ENCODE data around the gene EPHA8.

The EPHA8 gene

DNA sequence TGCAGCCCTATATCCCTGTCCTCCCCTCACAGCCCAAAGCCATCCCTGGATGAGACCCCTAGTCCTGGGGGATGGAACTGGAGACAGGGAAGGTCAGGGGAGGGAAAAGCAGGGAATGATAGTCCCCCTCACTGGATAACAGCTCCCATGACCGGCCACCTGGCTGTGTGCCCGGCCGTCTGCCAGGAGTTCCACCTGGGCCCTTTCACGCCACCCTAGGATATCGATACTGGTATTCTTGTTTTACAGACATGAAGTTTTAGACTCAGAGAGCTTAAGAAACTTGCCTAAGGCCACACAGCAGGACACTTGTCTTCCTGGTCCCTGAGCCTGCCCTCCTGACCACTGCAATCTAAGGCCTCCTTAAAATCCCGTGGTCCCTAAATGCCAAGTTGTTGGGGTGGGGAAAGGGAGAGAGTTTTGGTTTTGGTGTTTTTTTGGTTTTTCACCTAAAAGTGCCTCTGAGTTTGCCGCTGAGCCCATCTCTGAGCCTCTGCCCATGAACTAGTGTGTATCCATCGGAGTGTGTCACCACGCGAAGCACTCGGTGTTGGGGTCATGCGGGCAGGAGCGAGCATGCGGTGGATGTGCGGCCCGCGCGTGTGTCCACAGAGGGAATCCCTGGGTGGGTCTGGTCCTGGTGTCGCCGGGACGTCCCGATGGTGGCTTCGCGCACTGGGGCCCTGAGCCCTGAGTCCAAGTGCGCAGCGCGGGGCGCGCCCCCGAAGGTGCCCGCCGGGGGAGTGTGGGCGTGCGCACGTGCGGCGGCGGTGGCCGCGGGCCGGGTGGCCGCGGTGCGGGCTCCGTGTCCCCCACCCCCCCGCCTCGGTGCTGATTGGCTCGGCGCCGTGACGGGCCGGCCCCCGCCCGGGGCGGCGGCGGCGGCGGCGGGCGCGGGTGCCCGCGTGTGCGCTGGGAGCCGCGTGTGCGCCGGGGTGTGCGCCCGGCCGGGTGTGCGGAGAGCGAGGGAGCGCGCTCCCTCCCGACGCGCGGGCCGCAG lies at the start of gene EPHA8:
Gene EPHA8, plus strand, starts transcription at position 906 of the 1,000 bp plus-strand sequence. CDS start 147 bp downstream, outside the sequence.
- no peak for DNase-seq

DNA sequence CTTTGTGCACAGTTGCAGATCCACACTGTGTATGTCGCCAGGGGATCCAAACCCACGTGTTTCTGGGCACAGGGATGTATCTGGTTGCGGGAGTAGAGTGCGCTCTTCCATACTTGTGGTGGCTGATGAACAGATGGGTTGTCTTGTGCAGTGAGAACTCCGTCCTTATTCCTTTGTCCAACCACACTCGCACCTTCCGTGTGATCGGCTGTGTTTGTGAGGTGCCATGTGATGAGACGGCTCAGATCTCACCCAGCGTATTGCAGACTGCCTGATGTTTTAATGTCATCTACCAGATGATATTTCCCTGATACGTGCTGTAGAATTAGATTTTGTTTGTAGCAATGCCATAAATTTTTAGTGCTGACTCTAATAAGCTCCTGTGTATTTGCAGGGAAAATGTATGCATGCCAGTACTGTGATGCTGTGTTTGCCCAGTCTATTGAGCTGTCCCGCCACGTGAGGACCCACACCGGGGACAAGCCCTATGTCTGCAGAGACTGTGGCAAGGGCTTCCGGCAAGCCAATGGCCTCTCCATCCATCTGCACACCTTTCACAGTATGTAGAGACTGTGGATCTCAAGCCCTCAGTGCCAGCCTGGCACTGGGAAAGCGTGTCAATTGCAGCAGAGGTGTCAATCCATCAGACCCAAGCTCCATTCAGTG lies 46.2 kb upstream of the EPHA8 start:
- no peak for DNase-seq

GRCh38 chr1:22517956-22518355 lies 45.3 kb upstream of the EPHA8 start:
- DNase-seq, result no peak

GRCh38 chr1:22518379-22518778 lies 44.9 kb upstream of the EPHA8 start:
- no peak for DNase-seq

DNA sequence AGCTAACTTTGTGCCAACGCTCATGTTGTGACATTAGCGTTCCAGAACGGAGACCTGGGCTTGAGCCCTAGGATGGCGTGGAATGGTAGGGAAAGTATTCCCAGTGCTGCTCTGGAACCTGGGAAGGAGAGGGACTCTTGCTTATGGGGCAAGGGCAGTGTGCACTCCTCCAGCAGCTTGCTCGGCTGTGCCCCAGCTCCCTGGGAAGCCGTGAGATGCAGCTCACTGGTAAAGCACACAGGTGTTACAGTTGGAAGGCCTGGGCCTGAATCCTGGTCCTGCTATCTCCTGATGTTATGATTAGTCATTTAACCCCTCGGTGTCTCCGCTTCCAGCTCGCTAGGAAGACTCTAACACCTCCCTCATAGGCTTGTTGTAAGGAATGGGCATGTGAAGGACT lies 42.4 kb upstream of the EPHA8 start:
- no peak for DNase-seq

GRCh38 chr1:22521692-22522091 lies 41.6 kb upstream of the EPHA8 start:
- no peak for DNase-seq

DNA sequence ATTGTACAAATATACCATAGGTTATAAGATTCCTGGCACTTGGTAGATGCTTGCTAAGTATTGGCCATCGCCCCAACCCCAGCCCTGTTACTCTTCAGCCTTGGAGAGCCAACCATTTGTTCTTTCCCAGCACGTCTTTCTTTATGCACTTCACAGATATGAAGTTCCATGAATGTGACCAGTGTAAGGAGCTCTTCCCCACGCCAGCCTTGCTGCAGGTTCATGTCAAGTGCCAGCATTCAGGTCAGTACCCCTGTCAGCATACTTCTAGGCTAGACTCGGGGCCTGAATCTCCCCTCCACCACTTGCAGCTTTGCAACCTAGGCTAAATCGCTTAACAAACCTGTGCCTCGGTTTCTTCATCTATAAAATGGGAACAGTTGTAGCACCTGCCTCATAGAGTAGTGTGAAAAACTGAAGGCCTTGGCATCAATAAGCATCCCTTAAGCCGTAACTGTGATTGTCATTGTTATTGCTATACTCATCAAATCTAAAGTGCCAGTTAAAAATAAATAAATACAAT lies 41.0 kb upstream of the EPHA8 start:
- no peak for DNase-seq

- no peak for DNase-seq
Measured at GRCh38 chr1:22524481-22524880, 38.8 kb upstream of the EPHA8 start.

- no peak for DNase-seq
Measured at GRCh38 chr1:22525211-22525610, 38.1 kb upstream of the EPHA8 start.

DNA sequence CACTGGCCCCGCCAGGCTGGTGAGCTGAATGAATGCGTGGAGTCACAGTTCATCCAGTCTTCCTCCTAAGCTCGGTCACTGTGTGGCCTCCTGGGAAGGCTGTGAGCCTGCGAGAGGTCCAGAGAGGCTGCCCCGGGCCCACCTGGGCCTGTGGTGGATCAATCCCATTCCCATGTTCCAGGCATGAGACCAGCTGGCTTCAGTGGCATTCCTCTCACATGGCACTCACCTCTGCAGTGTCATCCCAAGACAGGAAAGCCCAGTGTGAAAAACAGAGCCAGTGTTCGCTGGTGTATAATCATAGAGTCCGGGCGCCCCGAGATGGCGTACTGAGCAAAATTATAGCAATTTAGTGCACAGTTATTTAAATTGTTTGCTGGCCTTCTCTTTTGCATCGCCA lies 37.6 kb upstream of the EPHA8 start:
- DNase-seq, result no peak

DNA sequence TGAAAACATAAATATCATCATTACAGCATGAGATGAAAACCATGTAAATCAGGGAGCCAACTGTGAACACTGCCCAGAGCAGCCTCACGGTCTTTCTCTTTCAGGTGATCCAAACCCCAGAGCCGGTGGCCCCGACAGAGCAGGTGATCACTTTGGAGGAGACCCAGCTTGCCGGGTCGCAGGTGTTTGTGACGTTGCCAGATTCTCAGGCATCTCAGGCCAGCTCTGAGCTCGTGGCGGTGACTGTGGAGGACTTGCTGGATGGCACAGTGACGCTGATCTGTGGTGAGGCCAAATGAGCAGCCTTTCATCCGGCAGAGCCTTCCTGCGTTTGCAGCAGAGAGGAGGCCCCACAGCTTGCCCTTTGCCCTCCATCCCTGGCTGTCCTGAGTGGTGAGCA lies 37.2 kb upstream of the EPHA8 start:
- no peak for DNase-seq

GRCh38 chr1:22526677-22527076 lies 36.6 kb upstream of the EPHA8 start:
- DNase-seq, result no peak

- no peak for DNase-seq
Measured at GRCh38 chr1:22527122-22527521, 36.2 kb upstream of the EPHA8 start.

- DNase-seq, result no peak
Measured at GRCh38 chr1:22527555-22528296, 35.6 kb upstream of the EPHA8 start.

- DNase-seq, result no peak
Measured at GRCh38 chr1:22528451-22528850, 34.8 kb upstream of the EPHA8 start.

DNA sequence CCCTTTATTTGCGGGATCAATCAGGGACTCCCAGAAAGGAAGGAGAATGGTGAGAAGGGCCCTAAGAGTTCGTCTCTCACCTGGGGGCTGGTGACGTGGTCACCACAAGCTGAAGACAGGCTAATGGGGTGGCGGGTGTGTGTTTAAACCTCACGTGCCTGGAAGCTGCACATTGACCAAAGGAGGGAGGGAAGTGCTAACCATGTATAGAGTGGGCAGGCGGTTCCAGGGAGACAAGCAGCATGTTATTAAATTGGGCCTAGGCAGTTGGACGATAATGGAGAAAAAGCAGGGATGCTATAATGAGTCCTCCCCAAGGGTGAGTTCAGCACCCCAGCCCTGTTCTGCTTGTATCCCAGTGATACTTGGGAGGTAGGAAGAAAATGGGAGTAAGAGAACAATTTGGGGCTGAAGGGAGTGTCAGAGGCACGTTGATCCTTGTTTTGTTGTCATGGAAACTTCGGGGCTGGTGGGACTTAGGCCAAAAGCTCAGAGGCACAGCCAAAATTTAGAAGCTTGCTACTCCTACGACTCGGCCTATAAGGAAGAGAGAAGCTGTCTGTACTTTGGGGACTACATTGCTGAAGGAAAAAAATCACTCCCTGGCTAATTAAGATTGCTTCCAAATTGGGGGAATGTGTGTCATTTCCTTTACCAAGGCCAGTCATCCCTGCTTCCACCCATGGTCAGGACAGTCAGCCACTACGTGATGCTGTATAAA lies 33.2 kb upstream of the EPHA8 start:
- no peak for DNase-seq

DNA sequence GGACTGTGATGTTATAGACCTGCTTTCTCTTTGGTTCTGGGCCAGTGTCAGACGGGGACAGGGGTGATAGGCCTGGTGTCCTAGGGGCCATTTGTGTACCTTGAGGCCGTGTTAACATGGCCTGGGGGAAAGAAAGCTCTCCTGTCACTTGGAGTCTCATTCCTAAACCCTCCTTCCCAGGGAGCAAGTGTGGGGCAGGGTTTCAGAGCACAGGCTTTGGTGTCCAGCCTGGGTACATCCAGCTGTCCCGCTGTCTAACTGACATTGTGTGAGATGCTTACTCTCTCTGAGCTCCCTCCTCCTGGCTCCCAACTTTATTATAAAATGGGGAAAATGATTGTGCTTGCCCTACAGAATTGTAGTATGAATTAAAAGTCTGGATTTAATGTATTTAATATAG lies 32.6 kb upstream of the EPHA8 start:
- DNase-seq, result no peak

- DNase-seq, result no peak
Measured at GRCh38 chr1:22531251-22531650, 32.0 kb upstream of the EPHA8 start.

GRCh38 chr1:22533244-22533895 lies 29.9 kb upstream of the EPHA8 start:
- no peak for DNase-seq

DNA sequence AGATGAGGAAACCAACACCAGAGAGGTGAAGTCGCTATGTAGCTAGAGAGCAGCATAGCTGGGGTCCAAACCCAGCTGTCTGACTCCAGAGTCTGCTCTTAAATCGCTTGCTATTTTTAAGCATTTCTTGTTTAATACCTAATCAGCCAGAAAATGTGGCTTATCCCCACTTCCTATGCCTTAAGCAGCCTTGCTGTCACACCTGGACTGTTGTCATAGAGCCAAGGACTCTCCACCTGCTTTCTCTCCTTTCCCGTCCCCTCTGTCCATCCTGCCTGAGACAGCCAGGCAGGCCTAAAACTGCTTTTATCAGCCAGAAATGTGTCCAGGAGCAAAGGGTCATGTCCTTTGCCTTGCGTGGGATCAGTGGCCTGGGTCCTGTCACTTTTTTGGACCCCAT lies 28.3 kb upstream of the EPHA8 start:
- DNase-seq, result no peak

DNA sequence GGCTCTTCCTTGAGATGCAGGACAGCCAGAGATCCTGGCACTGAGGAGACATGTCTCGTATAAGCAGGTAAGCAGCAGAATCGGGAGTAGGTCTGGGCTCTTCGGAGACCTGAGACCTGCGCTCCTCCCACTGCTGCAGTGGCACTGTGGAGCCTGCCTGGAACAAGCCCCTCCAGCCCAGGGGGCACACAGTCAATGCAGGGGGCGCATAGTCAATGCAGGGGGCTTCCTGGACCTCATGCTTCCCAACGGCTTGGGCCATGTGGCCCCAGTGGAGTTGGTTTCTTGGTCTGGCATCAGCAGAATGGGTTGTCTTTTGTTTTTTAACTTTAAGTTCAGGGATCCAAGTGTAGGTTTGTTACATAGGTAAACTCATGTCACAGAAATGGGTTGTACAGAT lies 27.9 kb upstream of the EPHA8 start:
- no peak for DNase-seq

DNA sequence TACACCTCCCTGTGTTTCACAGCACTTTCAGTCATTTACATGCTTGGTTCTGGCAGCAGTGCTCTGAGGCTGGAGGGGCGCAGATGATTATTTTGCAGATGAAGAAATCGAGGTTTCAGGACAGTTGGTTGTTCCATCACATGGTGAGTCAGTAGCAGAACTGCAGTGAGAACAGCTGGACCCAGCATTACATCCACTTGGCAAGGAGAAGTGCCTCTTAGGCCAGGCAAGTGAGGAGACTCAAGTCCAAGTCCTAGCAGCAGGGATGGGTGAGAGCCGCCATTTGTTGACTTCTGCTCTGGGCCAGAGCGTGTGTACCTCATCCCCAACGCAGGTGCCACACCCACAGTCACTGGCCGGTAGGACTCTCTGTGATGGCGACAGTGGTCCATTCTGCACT lies 26.8 kb upstream of the EPHA8 start:
- no peak for DNase-seq

Measured in CD4-positive, alpha-beta T cell treated with Interleukin-10 for 1 hour (primary cell).